CD4-positive, alpha-beta T cell treated with Interferon alpha-2 for 1 hour (primary cell): Measurements from ENCODE around the gene CDHR2.

Experiments used
- DNase-seq, 2 donors: peaks; one replicate each; pipeline ENCODE4 v3.0.0-alpha.2; 2020 to 2022

CDHR2 gene

GRCh38 chr5:176529741-176530141, 19.4 kb upstream of the CDHR2 start:
- DNase-seq = peak; percentile 68 to 80

- no peak for DNase-seq
Observed at GRCh38 chr5:176530393-176530982, 18.7 kb upstream of the CDHR2 start.

GRCh38 chr5:176530983-176531901, 17.9 kb upstream of the CDHR2 start:
- no peak for DNase-seq

- DNase-seq = no peak
Observed at GRCh38 chr5:176531902-176532493, 17.1 kb upstream of the CDHR2 start.

- no peak for DNase-seq
Observed at GRCh38 chr5:176532795-176533194, 16.3 kb upstream of the CDHR2 start.

- DNase-seq = no peak
Observed at GRCh38 chr5:176533390-176533789, 15.8 kb upstream of the CDHR2 start.

GRCh38 chr5:176533894-176534611, 15.1 kb upstream of the CDHR2 start:
- peak; percentile 47 to 65 for DNase-seq

GRCh38 chr5:176534640-176535039, 14.5 kb upstream of the CDHR2 start:
- no peak for DNase-seq

GRCh38 chr5:176535101-176535663, 14.0 kb upstream of the CDHR2 start:
- DNase-seq = peak; percentile 67 to 80

- DNase-seq = no peak
Observed at GRCh38 chr5:176535664-176536131, 13.4 kb upstream of the CDHR2 start.

- DNase-seq = peak; percentile 75 to 84
Observed at GRCh38 chr5:176536132-176536901, 12.8 kb upstream of the CDHR2 start.

- peak; percentile 98 to 99 for DNase-seq
Observed at GRCh38 chr5:176536902-176537553, 12.1 kb upstream of the CDHR2 start, which contains the start of gene RNF44. Gene RNF44 (minus strand): TSS chr5:176537402. CDS start chr5:176532472, 4,930 bp downstream.

- peak; percentile 99 to 100 for DNase-seq
Observed at GRCh38 chr5:176537554-176538229, 11.4 kb upstream of the CDHR2 start.

GRCh38 chr5:176538230-176538988, 10.7 kb upstream of the CDHR2 start:
- DNase-seq = no peak

GRCh38 chr5:176538989-176539384, 10.2 kb upstream of the CDHR2 start:
- DNase-seq = no peak

GRCh38 chr5:176540476-176540899, 8.7 kb upstream of the CDHR2 start:
- no peak for DNase-seq

GRCh38 chr5:176540956-176541337, 8.2 kb upstream of the CDHR2 start:
- peak in 1 of 2 donors; percentile 57 for DNase-seq

GRCh38 chr5:176541338-176542134, 7.6 kb upstream of the CDHR2 start:
- peak; percentile 69 to 83 for DNase-seq

GRCh38 chr5:176542135-176542595, 7.0 kb upstream of the CDHR2 start:
- DNase-seq = peak; percentile 68 to 79
